Upper lobe of left lung (tissue), 4 donors: ENCODE results near the gene OR4X2.

ENCODE experiments used
- EP300 ChIP-seq, 4 donors: sonication (generic); formaldehyde crosslinking; IDR thresholded peaks; one replicate each; pipeline ENCODE4 v1.5.1; 2017; ENCODE audit warnings: antibody characterized with exemption in 4 of 4, control low read depth in 2 of 4
- POLR2AphosphoS5 ChIP-seq, 2 donors: sonication (generic); formaldehyde crosslinking; IDR thresholded peaks; one replicate each; pipeline ENCODE4 v1.5.1; 2017; ENCODE audit warnings: antibody characterized with exemption in 2 of 2
- TF ChIP-seq, protein P1 (sequence below), 6 experiments: fragments of 450-650 bp in 4 of 6; fragments of 200-600 bp in 2 of 6; sonication (generic) in 2 of 6; IDR thresholded peaks; one replicate each; pipeline ENCODE4 v1.5.1; 2016 to 2019; ENCODE audit warnings: antibody characterized with exemption in 6 of 6

DNA sequence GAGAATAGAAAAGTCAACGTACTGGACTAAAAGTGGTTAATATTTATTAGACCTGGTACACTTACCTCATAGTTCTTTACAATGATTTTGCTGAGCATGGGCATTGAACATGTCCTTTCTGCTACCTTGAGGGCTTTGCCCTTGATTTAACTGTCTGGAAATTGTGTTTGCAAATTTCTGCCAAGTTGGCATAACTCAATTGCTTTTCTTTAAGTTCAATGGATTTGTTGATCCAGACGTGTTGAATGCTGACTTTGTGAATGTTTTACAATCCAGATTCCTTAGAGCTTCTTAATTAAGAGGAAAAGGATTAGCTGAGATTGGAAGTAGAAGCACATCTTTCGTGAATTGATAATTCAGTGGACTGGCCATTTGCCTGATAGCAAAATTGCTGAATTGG, 7.2 kb upstream of the OR4X2 start:
- TF ChIP-seq POLR2AphosphoS5 (IDR thresholded peaks at IDR 0.05) (no peak), EP300 (IDR thresholded peaks at IDR 0.05) (no peak)
- TF ChIP-seq, protein P1, sequence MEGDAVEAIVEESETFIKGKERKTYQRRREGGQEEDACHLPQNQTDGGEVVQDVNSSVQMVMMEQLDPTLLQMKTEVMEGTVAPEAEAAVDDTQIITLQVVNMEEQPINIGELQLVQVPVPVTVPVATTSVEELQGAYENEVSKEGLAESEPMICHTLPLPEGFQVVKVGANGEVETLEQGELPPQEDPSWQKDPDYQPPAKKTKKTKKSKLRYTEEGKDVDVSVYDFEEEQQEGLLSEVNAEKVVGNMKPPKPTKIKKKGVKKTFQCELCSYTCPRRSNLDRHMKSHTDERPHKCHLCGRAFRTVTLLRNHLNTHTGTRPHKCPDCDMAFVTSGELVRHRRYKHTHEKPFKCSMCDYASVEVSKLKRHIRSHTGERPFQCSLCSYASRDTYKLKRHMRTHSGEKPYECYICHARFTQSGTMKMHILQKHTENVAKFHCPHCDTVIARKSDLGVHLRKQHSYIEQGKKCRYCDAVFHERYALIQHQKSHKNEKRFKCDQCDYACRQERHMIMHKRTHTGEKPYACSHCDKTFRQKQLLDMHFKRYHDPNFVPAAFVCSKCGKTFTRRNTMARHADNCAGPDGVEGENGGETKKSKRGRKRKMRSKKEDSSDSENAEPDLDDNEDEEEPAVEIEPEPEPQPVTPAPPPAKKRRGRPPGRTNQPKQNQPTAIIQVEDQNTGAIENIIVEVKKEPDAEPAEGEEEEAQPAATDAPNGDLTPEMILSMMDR (IDR thresholded peaks at IDR 0.05), result no peak
